ENCODE results near the gene DDX19B.
"Not testable (repeated sequence)": the region's sequence is repeated elsewhere in the genome, so short reads cannot be mapped to it uniquely, and the experiment has no call there.

DDX19B gene

DNA sequence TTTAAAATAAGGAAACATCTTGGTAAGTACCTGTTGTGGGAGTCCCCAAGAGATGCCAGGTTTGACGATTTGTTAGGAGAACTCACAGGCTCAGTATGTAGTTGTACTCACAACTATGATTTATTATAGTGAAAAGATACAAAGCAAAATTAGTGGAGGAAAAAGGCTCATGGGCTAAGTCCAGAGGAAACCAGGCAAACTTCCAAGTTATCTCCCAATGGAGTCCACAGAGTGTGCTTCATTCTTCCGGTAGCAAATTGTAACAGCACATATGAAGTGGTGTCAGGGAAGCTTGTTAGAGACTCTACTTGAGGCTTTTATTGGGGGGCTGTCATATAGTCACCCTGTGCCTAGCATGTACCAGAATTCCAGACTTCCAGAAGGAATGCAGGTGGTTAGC, 50.0 kb downstream of the DDX19B start:
- DNase-seq (ENCODE audit: low spot score) (no peak), FAIRE-seq (no peak)

DNA sequence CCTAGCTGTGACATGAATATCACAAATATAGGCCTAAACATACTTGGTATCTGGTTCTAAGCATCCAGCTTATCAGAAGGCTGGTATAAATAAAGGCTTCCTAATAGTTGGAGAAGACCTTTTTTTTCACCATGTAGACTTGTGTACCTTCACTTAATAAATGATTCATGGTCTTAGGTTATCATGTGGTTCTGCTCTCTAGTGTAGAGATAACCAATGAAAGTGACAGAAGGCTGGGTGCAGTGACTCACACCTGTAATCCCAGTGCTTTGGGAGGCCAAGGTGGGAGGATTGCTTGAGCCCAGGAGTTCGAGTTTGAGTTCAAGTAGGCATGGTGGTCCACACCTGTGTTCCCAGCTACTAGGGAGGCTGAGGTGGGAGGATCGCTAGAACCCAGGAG, 50.8 kb downstream of the DDX19B start:
- FAIRE-seq: no peak

GRCh38 chr16:70359552-70359951, 60.6 kb downstream of the DDX19B start:
- FAIRE-seq (no peak), DNase-seq (ENCODE audit: low spot score) (no peak)

More for the DNA sequence above, 50.8 kb downstream of the DDX19B start:
- DNase-seq (ENCODE audit: low spot score): no peak

GRCh38 chr16:70364399-70364798, 65.4 kb downstream of the DDX19B start:
- FAIRE-seq (no peak), DNase-seq (ENCODE audit: low spot score) (no peak)

GRCh38 chr16:70370145-70370544, 71.2 kb downstream of the DDX19B start:
- DNase-seq (ENCODE audit: low spot score); FAIRE-seq: not testable (repeated sequence)

GRCh38 chr16:70370924-70371323, 71.9 kb downstream of the DDX19B start:
- DNase-seq (ENCODE audit: low spot score) (no peak), FAIRE-seq (no peak)

DNA sequence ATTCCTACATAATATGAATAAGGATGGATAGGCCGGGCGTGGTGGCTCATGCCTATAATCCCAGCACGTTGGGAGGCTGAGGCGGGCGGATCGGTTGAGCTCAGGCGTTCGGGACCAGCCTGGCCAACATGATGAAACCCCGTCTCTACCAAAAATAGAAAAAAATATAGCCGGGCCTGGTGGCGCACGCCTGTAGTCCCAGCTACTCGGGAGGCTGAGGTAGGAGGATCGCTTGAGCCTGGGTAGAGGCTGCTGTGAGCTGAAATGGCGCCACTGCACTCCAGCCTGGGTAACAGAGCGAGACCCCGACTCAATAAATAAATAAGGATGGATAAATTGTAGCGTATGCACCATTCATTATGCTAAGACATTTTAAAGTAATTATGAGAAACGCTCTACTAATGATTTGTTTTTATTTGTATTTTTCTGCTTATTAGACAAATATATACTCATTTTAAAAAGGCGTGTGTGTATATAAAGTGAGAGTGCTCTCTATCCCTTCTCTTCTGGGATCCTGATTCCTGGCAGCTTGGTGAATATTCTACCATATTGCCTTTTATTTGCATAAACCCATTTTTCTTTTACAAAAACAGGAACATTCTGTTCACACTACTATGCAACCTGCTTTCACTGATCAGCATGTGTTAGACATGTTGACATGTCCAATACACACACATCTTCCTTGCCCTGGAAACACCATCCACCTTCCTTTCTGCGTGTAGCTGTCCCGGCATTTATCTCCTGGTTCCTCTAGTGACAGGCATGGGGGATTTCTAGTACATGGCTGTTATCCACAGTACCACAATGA, 74.1 kb downstream of the DDX19B start:
- FAIRE-seq (no peak), DNase-seq (ENCODE audit: low spot score) (no peak)

DNA sequence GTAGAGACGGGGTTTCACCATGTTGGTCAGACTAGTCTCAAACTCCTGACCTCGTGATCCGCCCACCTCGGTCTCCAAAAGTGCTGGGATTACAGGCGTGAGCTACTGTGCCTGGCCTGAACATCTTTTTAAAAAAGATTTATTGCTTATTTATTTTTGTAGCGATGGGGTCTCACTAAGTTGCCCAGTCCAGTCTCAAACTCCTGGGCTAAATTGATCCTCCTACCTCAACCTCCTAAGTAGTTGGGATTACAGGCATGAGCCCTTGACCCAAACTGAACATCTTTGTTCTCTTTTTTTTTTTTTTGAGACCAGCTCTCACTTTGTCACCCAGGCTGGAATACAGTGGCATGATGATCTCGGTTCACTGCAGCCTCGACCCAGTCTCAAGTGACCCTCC, 75.2 kb downstream of the DDX19B start:
- no peak for DNase-seq (ENCODE audit: low spot score)
- FAIRE-seq: no peak

DNA sequence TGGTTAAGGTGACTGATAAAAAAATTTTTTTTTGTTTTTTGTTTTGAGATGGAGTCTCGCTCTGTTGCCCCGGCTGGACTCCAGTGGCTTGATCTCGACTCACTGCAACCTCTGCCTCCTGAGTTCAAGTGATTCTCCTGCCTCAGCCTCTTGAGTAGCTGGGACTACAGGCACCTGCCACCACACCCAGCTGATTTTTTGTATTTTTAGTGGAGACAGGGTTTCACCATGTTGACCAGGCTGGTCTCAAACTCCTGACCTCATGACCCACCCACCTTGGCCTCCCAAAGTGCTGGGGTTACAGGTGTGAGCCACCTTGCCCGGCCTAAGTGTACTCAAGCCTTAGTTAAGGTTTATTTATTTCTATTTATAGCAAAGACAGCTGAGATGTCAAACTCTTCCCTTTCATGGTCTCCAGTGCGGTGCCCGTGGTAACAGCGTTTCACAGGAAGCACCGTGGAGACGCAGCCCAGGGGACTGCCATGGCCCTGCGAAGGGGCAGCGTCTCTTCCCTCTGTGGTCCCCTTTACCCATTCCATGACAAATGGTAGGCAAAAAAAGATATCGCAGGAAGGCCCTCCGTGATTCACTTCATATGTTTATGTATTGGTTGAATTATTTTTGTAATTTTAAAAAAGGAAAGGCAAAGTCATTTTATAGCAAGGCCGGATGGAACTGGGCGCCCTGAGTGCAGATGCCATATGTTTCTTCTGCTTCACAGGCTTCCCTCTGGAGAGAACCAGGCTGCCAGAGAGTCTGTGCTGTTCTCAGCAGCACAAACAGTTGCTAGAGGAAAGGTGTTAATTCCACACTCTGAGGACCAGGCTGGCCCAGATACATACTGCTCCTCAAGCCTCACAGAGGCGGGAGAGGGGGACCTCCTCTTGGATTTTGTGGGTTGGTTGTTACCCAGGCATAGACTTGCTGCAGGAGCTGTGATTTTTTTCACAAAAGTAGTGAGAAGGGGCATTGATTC, 76.9 kb downstream of the DDX19B start:
- DNase-seq (ENCODE audit: low spot score): no peak

GRCh38 chr16:70377782-70378181, 78.8 kb downstream of the DDX19B start:
- no peak for DNase-seq (ENCODE audit: low spot score)
- FAIRE-seq: no peak

More for the DNA sequence above, 76.9 kb downstream of the DDX19B start:
- FAIRE-seq: no peak

DNA sequence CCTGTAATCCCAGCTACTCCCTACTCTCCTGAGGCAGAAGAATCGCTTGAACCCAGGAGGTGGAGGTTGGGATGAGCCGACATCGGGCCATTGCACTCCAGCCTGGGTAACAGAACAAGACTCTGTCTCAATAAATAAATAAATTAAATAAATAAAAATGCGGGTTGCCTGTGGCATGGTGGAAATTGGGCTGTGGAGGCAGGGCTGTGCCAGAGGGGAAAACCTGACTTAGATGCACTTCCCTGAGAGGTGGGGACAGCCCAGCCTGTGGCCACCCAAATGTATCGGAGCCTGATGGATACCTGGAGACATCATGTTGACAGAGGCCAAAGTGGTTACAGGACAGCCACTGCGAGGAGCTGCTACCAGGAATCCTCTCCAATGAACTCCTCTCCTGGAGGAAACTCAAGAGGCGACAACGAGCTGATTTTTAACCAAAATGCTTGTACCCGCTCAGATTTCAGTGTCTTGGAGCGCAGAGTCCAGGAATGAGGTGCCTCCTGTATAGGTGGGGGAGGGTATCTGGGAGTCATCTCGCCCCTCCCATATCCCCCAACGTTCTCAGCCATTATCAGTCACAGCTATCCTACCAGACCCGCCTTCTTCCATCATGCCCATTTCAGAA, 80.0 kb downstream of the DDX19B start:
- FAIRE-seq (no peak), DNase-seq (ENCODE audit: low spot score) (no peak)

- no peak for FAIRE-seq
- peak; percentile 53 for DNase-seq (ENCODE audit: low spot score)
These were observed 81.4 kb downstream of the DDX19B start for GRCh38 chr16:70380248-70380918.

DNA sequence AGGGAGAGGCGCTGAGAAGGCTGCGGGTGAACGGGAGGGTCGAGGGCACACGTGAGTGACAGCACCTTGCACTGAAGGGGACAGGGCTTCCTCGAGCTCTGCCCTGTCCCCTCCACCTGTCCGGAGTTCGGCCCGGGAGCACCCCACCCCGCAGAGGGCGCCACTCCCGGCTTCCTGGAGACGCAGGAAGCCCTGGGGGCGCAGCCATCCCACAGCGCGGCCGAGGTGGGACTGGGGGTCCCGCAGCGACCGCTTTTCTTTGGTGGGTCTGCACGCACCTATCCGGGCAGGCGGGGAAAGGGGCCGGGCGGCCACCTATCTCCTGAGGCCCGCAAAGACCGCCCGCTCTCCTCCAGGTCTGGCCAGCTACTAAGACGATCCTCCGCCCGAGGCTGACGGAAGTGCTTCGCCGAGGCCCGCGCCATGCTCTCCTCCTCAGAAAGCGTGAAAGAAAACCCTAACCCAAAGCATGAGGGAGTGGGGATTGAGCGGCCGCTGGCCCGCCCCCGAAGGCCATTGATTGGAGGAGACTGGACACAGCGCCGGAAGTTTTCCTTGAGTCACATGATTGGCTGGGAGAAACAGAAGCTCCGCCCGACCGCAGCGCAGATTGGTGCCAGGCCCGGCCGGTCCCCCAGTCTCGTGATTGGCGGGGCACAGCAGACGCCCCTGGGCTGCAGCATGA, 82.1 kb downstream of the DDX19B start:
- FAIRE-seq: no peak

DNA sequence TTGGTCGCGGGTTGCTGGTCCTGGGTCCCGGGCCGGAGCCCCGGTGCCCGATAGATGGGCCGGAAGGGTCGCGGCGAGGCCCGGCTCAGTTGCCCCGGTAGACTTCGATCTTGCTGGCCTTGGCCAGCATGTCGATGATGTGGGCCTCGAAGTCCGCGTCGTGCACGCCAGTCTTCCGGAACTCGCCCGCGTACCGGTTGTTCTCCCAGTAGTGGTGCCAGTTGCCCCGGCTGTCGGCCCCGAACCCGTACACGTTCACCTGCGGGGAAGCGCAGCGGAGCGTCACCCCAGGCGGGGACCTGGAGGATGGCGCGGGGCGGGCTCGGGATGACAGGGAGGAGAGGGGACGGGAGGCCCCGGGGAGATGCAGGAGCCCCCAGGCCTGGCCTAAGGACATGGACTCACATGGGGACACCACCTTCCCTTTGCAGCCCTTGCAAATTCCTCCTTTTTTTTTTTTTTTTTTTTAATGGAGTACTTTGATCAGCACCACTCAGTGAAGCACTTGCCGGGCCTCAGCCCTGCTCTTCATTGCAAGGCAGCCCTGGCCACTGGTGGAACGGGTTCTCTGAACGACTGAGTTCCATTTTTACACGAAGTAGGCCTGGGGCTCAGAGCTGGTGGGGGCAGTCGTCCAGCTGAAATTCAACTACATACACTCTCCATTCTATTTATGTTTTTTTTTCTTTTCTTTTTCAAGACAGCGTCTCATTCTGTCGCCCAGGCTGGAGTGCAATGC, 82.8 kb downstream of the DDX19B start:
- no peak for DNase-seq (ENCODE audit: low spot score)

More for the DNA sequence above, 82.1 kb downstream of the DDX19B start:
- peak; percentile 97 for DNase-seq (ENCODE audit: low spot score)

GRCh38 chr16:70383421-70383960, 84.5 kb downstream of the DDX19B start:
- FAIRE-seq (no peak), DNase-seq (ENCODE audit: low spot score) (no peak)

More for the DNA sequence above, 82.8 kb downstream of the DDX19B start:
- no peak for FAIRE-seq

Data from urothelium cell line (cell line).